Loucy (cell line): Measurements from ENCODE around the gene CRELD2.

Source experiments
- H2AFZ ChIP-seq: fragments of 200-600 bp; sonication (generic); 2 replicates; pipeline ENCODE4 v1.6.0; 2016; ENCODE audit warnings: antibody characterized with exemption, mild to moderate bottlenecking, low read length, moderate library complexity
- H3F3A ChIP-seq: fragments of 200-600 bp; 2 replicates; pipeline ENCODE4 v1.6.0; 2016; ENCODE audit warnings: antibody characterized with exemption, low read depth, mild to moderate bottlenecking
- H3K27me3 ChIP-seq: fragments of 200-600 bp; sonication (generic); 2 replicates; pipeline ENCODE4 v1.6.1; 2014; ENCODE audit warnings: low read length, mild to moderate bottlenecking; ENCODE audit not compliant: insufficient read depth, poor library complexity, severe bottlenecking
- H3K36me3 ChIP-seq: fragments of 200-600 bp; sonication (generic); 2 replicates; pipeline ENCODE4 v1.6.1; 2016; ENCODE audit warnings: low read length; ENCODE audit not compliant: insufficient read depth
- H3K4me1 ChIP-seq: fragments of 200-600 bp; sonication (generic); 2 replicates; pipeline ENCODE4 v1.5.1; 2014; ENCODE audit warnings: low read length, mild to moderate bottlenecking; ENCODE audit not compliant: insufficient read depth, poor library complexity, severe bottlenecking
- H3K4me2 ChIP-seq: fragments of 200-600 bp; sonication (generic); 2 replicates; pipeline ENCODE4 v1.6.0; 2014; ENCODE audit warnings: antibody characterized with exemption, low read length, low read depth, mild to moderate bottlenecking; ENCODE audit not compliant: poor library complexity, severe bottlenecking
- H3K4me3 ChIP-seq: fragments of 200-600 bp; sonication (generic); 2 replicates; pipeline ENCODE4 v1.5.1; 2014; ENCODE audit warnings: low read length, mild to moderate bottlenecking, mixed read lengths; ENCODE audit not compliant: poor library complexity, severe bottlenecking
- H3K79me2 ChIP-seq: fragments of 200-600 bp; sonication (generic); 2 replicates; pipeline ENCODE4 v1.6.1; 2014; ENCODE audit warnings: low read length; ENCODE audit not compliant: insufficient read depth
- H3K9ac ChIP-seq: fragments of 200-600 bp; sonication (generic); 2 replicates; pipeline ENCODE4 v1.6.0; 2014; ENCODE audit warnings: mild to moderate bottlenecking, low read depth, low read length, moderate library complexity; ENCODE audit not compliant: poor library complexity, severe bottlenecking
- H3K9me2 ChIP-seq: fragments of 200-600 bp; sonication (generic); replicated peaks from 2 replicates; pipeline ENCODE4 v1.6.1; 2016; ENCODE audit warnings: low read depth, low read length, mixed read lengths
- H3K9me3 ChIP-seq: fragments of 200-600 bp; sonication (generic); 2 replicates; pipeline ENCODE4 v1.6.1; 2014; ENCODE audit warnings: mild to moderate bottlenecking, antibody characterized with exemption, low read length, low read depth; ENCODE audit not compliant: insufficient read depth
- H4K20me1 ChIP-seq: fragments of 200-600 bp; sonication (generic); 2 replicates; pipeline ENCODE4 v1.6.0; 2014; ENCODE audit warnings: antibody characterized with exemption, low read length, mild to moderate bottlenecking; ENCODE audit not compliant: insufficient read depth, poor library complexity, severe bottlenecking
- EZH2phosphoT487 ChIP-seq: fragments of 200-600 bp; IDR thresholded peaks from 2 replicates; pipeline ENCODE4 v1.6.1; 2018; ENCODE audit warnings: antibody characterized with exemption, mild to moderate bottlenecking, moderate library complexity, borderline replicate concordance
- TF ChIP-seq, protein P1 (sequence below): fragments of 200-600 bp; sonication (generic); conservative IDR thresholded peaks from 2 replicates; pipeline ENCODE4 v1.5.1; 2014; ENCODE audit warnings: mild to moderate bottlenecking, antibody characterized with exemption, low read length

The CRELD2 gene

DNA sequence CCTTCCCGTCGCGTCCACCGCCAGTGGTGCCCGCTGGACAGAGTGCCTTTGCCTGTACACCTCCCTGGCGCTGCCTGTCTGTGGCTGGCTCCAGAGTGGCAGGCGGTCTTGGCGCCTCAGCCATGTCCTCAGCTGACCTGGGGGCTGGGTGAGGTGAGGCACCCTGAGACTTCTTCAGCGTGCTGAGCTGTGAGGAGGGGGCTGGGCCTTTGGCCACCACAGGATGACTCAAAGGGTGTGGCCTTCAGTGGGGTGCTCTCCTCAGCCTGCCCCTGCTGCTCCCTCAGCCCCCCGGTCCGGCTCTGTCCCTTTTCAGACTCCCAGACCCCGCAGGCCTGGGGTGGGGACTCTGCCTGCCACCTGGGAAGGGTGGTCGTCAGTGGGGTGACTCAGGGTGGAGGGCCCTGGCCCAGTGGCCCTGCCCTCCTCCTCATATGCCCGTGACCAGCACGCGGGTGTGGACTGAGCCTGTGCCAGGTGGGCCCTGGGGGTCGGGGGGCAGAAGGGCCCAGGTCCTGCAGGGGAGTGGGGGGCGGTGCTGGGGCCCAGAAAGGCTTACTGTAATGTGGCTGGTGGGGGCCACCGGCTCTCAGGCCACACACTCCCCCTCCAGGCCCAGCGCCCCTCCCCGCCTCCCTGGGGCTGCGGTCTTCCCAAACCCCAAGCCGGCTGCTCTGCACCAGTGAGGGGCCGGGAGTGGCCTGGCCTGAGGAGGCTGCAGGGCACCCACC is 15.9 kb downstream of the CRELD2 start:
- Histone ChIP-seq H3F3A (peaks cover 10% of the 10 kb centered on the region; the same call in 1 of the 2 replicates), H4K20me1 (no peaks in the 10 kb centered on the region), H3K79me2 (no peaks in the 10 kb centered on the region), H3K9me2 (no peaks in the 10 kb centered on the region), H3K4me2 (peak overlapping the region; percentile 61), H3K9ac (peak overlapping the region; percentile 65), H3K36me3 (no peaks in the 10 kb centered on the region), H3K4me3 (peak overlapping the region; percentile 56), H2AFZ (no peak overlapping the region), H3K27me3 (no peaks in the 10 kb centered on the region), H3K4me1 (peaks cover 50% of the 10 kb centered on the region), H3K9me3 (no peaks in the 10 kb centered on the region)
- no peak for TF ChIP-seq EZH2phosphoT487
- TF ChIP-seq, protein P1, sequence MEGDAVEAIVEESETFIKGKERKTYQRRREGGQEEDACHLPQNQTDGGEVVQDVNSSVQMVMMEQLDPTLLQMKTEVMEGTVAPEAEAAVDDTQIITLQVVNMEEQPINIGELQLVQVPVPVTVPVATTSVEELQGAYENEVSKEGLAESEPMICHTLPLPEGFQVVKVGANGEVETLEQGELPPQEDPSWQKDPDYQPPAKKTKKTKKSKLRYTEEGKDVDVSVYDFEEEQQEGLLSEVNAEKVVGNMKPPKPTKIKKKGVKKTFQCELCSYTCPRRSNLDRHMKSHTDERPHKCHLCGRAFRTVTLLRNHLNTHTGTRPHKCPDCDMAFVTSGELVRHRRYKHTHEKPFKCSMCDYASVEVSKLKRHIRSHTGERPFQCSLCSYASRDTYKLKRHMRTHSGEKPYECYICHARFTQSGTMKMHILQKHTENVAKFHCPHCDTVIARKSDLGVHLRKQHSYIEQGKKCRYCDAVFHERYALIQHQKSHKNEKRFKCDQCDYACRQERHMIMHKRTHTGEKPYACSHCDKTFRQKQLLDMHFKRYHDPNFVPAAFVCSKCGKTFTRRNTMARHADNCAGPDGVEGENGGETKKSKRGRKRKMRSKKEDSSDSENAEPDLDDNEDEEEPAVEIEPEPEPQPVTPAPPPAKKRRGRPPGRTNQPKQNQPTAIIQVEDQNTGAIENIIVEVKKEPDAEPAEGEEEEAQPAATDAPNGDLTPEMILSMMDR: no peak

DNA sequence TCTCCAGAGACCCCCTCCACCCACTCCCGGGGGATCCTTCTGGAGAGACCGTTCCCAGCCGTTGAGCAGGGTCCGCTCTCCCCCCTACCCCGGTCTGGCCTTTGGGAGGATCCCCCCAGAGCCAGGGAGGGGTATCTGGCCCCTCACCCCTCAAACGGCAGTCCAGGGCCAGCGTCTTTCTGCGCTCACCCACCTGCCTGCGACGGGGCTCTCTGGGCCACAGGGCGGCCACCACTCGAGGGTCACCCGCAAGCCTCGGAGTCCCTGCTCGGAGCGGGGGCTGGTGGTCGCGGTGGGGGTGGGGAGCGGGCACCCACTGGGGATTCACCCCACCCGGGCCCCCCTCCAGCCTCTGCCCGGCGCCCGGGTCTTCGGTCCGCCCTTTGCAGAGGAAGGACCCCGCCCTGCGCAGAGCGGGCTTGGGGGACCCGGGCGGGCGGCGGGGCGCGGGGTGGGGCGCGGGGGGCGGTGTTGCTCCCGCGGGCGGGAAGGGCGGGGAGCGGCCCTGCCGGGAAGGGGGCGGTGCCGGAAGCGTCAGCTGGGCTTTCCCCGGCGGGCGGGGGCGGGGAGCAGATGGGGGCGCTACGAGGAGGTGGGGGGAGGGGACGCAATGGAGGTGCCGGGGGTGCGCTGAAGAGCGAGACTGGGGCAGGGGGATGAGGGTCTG is 16.6 kb downstream of the CRELD2 start:
- Histone ChIP-seq H3K9ac (peak overlapping the region; percentile 65), H4K20me1 (no peaks in the 10 kb centered on the region), H3K36me3 (no peaks in the 10 kb centered on the region), H3K4me2 (peak overlapping the region; percentile 61), H3K4me3 (peak overlapping the region; percentile 56), H3K4me1 (peaks cover 46% of the 10 kb centered on the region), H3K79me2 (no peaks in the 10 kb centered on the region), H3K9me3 (no peaks in the 10 kb centered on the region), H3K9me2 (no peaks in the 10 kb centered on the region), H3K27me3 (no peaks in the 10 kb centered on the region), H2AFZ (no peak overlapping the region), H3F3A (peaks cover 10% of the 10 kb centered on the region; the same call in 1 of the 2 replicates)
- TF ChIP-seq EZH2phosphoT487: no peak

DNA sequence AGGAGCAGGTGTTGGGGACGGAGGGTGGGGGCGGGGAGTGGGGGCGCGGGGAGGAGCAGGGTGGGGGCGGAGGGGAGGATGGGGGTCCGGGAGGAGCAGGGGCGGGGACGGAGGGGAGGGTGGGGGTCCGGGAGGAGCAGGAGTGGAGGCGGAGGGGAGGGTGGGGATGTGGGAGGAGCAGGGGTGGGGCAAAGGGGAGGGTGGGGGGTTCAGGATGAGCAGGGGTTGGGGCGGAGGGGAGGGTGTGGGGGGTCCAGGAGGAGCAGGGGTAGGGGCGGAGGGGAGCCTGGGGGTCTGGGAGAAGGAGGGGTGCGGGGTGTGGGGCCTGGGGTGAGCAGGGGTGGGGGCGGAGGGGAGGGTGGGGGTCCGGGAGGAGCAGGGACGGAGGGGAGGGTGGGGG is 17.1 kb downstream of the CRELD2 start:
- TF ChIP-seq, protein P1: no peak
- TF ChIP-seq EZH2phosphoT487: no peak
- H3K9me3 ChIP-seq: no peaks in the 10 kb centered on the region
- no peaks in the 10 kb centered on the region for H3K79me2 ChIP-seq
- no peak overlapping the region for H3K4me3 ChIP-seq
- no peaks in the 10 kb centered on the region for H3K9me2 ChIP-seq
- no peaks in the 10 kb centered on the region for H3K27me3 ChIP-seq
- H4K20me1 ChIP-seq: no peaks in the 10 kb centered on the region
- no peak overlapping the region for H3K4me2 ChIP-seq
- no peak overlapping the region for H2AFZ ChIP-seq
- no peak overlapping the region for H3K9ac ChIP-seq
- H3K36me3 ChIP-seq: no peaks in the 10 kb centered on the region
- peaks cover 46% of the 10 kb centered on the region for H3K4me1 ChIP-seq
- H3F3A ChIP-seq: peaks cover 10% of the 10 kb centered on the region; the same call in 1 of the 2 replicates
